Activated CD4-positive, alpha-beta T cell treated with anti-CD3 and anti-CD28 coated beads for 36 hours (primary cell): ENCODE data around the gene CELF2. TPM values are rescaled to one million over a fixed set of nuclear protein-coding genes. Genes with fewer than 3 reads are reported as not detected.

Source experiments
- ATAC-seq: fragments of 200-7000 bp; cut with Tn5 transposase; one replicate; pipeline ENCODE4 v1.10.0; 2021; ENCODE audit warnings: mild to moderate bottlenecking, moderate library complexity
- CTCF ChIA-PET: fragments of 350-600 bp; sonication (Branson Sonifier 250); formaldehyde crosslinking; loops from one replicate; lab custom pipeline; 2021; ENCODE audit warnings: antibody characterized with exemption; lab: Charles Lee
- POLR2A ChIA-PET: fragments of 350-600 bp; sonication (Branson Sonifier 250); formaldehyde crosslinking; loops from one replicate; lab custom pipeline; 2021; ENCODE audit warnings: antibody characterized with exemption, inconsistent platforms; lab: Charles Lee
- DNase-seq: peaks from one replicate; pipeline ENCODE4 v3.0.0-alpha.2; 2020
- H3K27ac Mint-ChIP-seq: one replicate; pipeline ENCODE4 v1.8.0; 2021; ENCODE audit warnings: mixed read lengths
- H3K27me3 Mint-ChIP-seq: one replicate; pipeline ENCODE4 v1.8.0; 2021; ENCODE audit warnings: mixed read lengths
- H3K36me3 Mint-ChIP-seq: one replicate; pipeline ENCODE4 v1.8.0; 2021; ENCODE audit warnings: low read depth, mixed read lengths
- H3K4me1 Mint-ChIP-seq: one replicate; pipeline ENCODE4 v1.8.0; 2021; ENCODE audit warnings: mixed read lengths
- H3K4me3 Mint-ChIP-seq: one replicate; pipeline ENCODE4 v1.8.0; 2021; ENCODE audit warnings: mild to moderate bottlenecking, moderate library complexity, mixed read lengths
- H3K9me3 Mint-ChIP-seq: one replicate; pipeline ENCODE4 v1.8.0; 2021; ENCODE audit warnings: low read depth, mixed read lengths
- intact Hi-C, 2 experiments: fragments of 100-400 bp; cut with DNase I in 1 of 2; cut with micrococcal nuclease in 1 of 2; formaldehyde crosslinking; loops; one replicate each; pipeline versions ENCODE4 v1.14.2 to v1.15.1; 2022 to 2024; cut with DNase I, micrococcal nuclease
- total RNA-seq, 2 experiments: library from RNA; stranded (reverse); gene quantifications; one replicate each; pipeline ENCODE4 v1.2.3, GENCODE V29; 2021

CELF2 gene
- total RNA-seq, 2 experiments from 2014 or later: 102 to 119 TPM

DNA sequence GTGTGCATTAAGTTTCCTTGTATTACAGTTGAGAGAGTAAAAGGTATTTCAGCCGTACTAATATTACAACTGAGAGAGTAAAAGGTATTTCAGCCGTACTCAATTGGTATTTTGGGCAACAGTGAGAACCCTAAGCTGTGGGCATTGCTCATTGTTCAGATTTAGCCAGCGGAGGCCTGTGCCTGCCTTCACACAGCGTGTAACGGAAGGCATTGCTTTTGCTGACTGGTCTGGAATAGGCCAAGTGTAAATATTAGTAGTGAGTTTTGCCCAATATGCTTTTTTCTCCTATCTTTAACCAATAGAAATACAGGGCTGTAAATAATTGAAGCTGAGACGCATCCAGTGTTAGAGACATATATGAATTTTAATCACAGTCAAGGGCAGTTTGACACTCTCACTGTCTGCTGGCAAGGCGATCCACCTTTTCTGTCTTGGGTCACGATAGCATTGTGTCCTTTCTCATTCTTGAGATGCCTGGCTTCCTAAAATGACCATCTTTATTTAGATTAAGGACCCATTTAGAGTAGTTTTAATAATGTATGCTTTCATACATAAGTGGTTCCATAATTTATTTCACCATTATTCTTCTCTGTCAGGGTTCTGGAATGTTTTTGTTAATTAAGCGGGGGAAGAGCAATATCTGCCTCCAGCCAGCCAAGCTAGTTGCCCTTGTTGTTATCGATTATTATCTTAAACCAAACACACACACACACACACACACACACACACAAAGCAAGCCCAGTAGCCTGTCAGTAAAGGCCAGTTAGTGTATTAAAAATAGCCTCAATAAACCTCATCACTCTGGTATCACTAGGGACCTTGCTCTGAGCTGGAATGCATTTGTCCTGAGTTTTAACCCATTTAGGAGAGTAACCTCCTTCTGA, 130.7 kb downstream of the CELF2 start:
- peaks cover 95% of the 10 kb centered on the region for H3K4me1 Mint-ChIP-seq
- POLR2A ChIA-PET: interaction anchor here (0.6 to 2.9 kb wide), 5 partner anchors 16 to 148 kb away, joined by 3 to 42 read pairs (median 5); no protein-coding TSS in a partner anchor
- CTCF ChIA-PET: interaction anchor here (0.7 to 3.0 kb wide), 4 partner anchors 13 to 122 kb away, joined by 3 to 26 read pairs (median 4); no protein-coding TSS in a partner anchor
- no peaks in the 10 kb centered on the region for H3K9me3 Mint-ChIP-seq
- DNase-seq (no peak), ATAC-seq (no peak)
- no peaks in the 10 kb centered on the region for H3K36me3 Mint-ChIP-seq
- intact Hi-C loops: loop anchor here in 1 of 2 experiments (5.0 kb wide), 1 partner anchor 131 kb away; the partner anchor contains the start of gene CELF2
- H3K27me3 Mint-ChIP-seq: no peaks in the 10 kb centered on the region
- peak overlapping the region; percentile 73 for H3K4me3 Mint-ChIP-seq
- peak overlapping the region; percentile 96 for H3K27ac Mint-ChIP-seq

DNA sequence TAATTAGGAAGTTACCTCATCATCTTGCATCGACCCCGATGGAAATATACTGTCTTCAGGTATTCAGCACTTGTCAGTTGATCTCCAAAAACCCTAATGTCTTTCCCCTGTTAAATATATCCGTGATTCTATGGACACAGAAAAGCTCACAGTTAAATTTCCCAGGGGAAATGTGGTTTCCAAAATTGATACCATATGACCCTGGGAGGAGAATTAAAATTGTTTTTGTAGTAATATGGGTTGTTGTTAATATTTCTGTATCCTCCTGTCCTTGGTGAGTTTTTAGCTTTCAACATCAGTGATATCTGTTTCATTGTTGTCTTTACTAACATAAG, 132.1 kb downstream of the CELF2 start:
- H3K4me1 Mint-ChIP-seq: peaks cover 97% of the 10 kb centered on the region
- peak overlapping the region; percentile 73 for H3K4me3 Mint-ChIP-seq
- H3K27ac Mint-ChIP-seq: peak overlapping the region; percentile 96
- intact Hi-C loops: loop anchor here (1.0 to 5.0 kb wide), 2 partner anchors 14 to 132 kb away; partner anchors contain the start of gene CELF2 (in 2 of the 2)
- POLR2A ChIA-PET: interaction anchor here (0.5 to 2.9 kb wide), 11 partner anchors 15 to 170 kb away, joined by 3 to 42 read pairs (median 4); no protein-coding TSS in a partner anchor
- no peaks in the 10 kb centered on the region for H3K36me3 Mint-ChIP-seq
- ATAC-seq: no peak
- CTCF ChIA-PET: interaction anchor here (0.7 to 3.0 kb wide), 13 partner anchors 15 to 121 kb away, joined by 3 to 26 read pairs (median 3); no protein-coding TSS in a partner anchor
- DNase-seq: no peak
- H3K27me3 Mint-ChIP-seq: no peaks in the 10 kb centered on the region
- H3K9me3 Mint-ChIP-seq: no peaks in the 10 kb centered on the region

DNA sequence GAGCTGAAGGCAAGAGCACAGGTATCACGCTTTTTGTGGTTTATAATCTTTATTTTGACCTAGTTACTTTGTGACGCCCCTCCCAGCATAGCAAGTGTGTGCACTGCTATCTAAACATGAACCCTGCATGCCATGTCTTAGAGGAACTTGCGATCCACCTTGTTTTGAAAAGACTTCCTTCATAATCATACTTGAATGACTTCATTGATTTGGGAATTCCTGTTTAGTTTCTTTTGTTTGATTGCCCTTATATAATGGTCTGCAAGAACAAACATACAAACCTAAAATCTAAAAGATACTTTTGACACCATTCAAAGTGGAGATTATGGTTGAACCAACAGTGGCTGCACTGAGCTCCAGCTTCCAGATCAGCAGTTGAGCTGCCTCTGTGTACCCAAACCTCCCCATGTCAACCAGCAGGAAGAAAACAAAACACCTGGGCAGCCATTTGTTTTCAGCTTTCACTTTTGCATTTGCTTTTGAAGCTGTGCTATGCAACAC, 132.6 kb downstream of the CELF2 start:
- ChIA-PET POLR2A (interaction anchor here (0.6 to 2.9 kb wide), 8 partner anchors 14 to 170 kb away, joined by 3 to 42 read pairs (median 4); no protein-coding TSS in a partner anchor), CTCF (interaction anchor here (0.6 to 3.0 kb wide), 12 partner anchors 14 to 460 kb away, joined by 3 to 26 read pairs (median 4); no protein-coding TSS in a partner anchor)
- H3K4me1 Mint-ChIP-seq: peaks cover 97% of the 10 kb centered on the region
- peak overlapping the region; percentile 73 for H3K4me3 Mint-ChIP-seq
- H3K9me3 Mint-ChIP-seq: no peaks in the 10 kb centered on the region
- H3K27ac Mint-ChIP-seq: peak overlapping the region; percentile 96
- intact Hi-C loops: loop anchor here (1.0 to 5.0 kb wide), 2 partner anchors 13 to 133 kb away; partner anchors contain the start of gene CELF2 (in 1 of the 2)
- DNase-seq (no peak), ATAC-seq (peak; percentile 21)
- no peaks in the 10 kb centered on the region for H3K27me3 Mint-ChIP-seq
- H3K36me3 Mint-ChIP-seq: no peaks in the 10 kb centered on the region

DNA sequence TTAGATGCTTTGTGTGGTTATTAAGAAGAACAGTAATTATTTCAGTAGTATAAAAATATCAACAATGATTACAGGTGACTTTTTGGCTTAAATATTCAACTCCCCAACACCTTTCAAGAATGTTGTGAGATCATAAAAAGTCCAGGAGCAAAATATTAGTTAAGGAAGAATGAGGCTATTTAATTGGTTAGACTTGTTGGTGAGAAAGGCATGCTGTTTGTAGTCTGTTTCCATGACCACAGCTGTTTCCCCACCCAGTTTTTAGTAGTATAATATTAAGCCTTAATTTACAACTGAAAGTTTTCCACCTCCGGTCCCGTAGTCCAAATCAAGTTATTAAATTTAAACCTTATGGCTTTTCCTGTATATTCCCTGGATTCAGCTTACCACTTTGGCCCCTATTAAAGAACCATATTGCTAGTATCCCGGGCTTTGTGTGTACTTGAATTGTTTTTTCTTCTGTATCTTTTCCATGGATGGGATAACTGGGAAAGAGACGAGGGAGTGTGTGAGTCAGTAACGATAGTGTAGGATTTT, 133.3 kb downstream of the CELF2 start:
- peak overlapping the region; percentile 73 for H3K4me3 Mint-ChIP-seq
- no peaks in the 10 kb centered on the region for H3K36me3 Mint-ChIP-seq
- ChIA-PET POLR2A (interaction anchor here (0.8 to 2.9 kb wide), 5 partner anchors 14 to 169 kb away, joined by 3 to 42 read pairs (median 4); no protein-coding TSS in a partner anchor), CTCF (interaction anchor here (0.6 to 3.0 kb wide), 7 partner anchors 9 to 461 kb away, joined by 4 to 26 read pairs (median 5); no protein-coding TSS in a partner anchor)
- no peaks in the 10 kb centered on the region for H3K27me3 Mint-ChIP-seq
- H3K9me3 Mint-ChIP-seq: no peaks in the 10 kb centered on the region
- intact Hi-C loops: loop anchor here (1.0 to 5.0 kb wide), 2 partner anchors 12 to 134 kb away; partner anchors contain the start of gene CELF2 (in 1 of the 2)
- peak overlapping the region; percentile 96 for H3K27ac Mint-ChIP-seq
- ATAC-seq (no peak), DNase-seq (no peak)
- peaks cover 96% of the 10 kb centered on the region for H3K4me1 Mint-ChIP-seq

DNA sequence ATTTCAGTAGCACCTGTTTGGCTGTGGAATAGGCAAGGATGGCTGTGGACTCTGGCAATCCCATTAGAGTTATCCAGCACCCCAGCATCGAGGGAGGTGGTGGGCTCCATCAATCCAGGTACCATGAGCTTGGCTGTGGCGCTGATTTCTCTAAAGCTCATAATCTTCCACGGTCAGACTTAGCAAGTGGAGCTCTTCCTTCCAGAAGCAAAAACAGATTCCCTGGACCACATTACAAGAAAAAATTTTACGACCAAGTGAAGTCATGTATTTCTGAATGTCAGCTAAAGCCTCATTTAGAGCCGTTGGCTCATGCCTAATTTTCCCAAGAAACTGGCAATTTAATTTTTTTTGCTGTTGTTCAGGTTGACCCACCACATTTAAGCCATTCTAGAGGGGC, 135.1 kb downstream of the CELF2 start:
- Mint-ChIP-seq H3K27me3 (no peaks in the 10 kb centered on the region), H3K27ac (peak overlapping the region; percentile 24), H3K36me3 (no peaks in the 10 kb centered on the region), H3K4me1 (peaks cover 95% of the 10 kb centered on the region), H3K9me3 (no peaks in the 10 kb centered on the region), H3K4me3 (no peak overlapping the region)
- no peak for DNase-seq
- CTCF ChIA-PET: interaction anchor here (0.6 to 1.3 kb wide), 5 partner anchors 11 to 505 kb away, joined by 3 to 4 read pairs (median 3); no protein-coding TSS in a partner anchor
- ATAC-seq: no peak
- POLR2A ChIA-PET: interaction anchor here (1.3 kb wide), 1 partner anchor 12 kb away, joined by 5 read pairs; no protein-coding TSS in a partner anchor
- intact Hi-C loops: loop anchor here in 1 of 2 experiments (5.0 kb wide), 1 partner anchor 136 kb away; the partner anchor contains the start of gene CELF2

DNA sequence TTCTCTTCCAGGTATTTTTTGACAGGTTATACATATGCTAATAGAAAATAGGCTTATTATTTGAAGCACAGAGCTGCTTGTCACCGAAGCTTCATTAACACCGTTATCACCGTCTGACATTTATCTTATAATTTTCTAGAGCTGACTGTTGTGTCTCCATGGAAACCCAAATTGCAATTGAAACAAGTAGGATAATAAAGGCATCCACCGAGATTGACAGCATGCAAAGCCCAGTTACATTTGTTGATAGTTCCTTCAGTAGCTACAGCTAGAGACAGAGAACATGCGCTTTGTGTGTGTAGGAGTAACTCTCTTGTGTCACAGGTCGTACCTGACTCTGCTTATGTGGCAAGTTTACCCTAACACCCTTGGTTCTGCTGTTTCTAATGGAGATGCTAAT, 135.6 kb downstream of the CELF2 start:
- Mint-ChIP-seq H3K36me3 (no peaks in the 10 kb centered on the region), H3K27ac (no peak overlapping the region), H3K27me3 (no peaks in the 10 kb centered on the region), H3K4me1 (peaks cover 95% of the 10 kb centered on the region), H3K4me3 (no peak overlapping the region), H3K9me3 (no peaks in the 10 kb centered on the region)
- CTCF ChIA-PET: interaction anchor here (0.6 to 1.3 kb wide), 5 partner anchors 11 to 504 kb away, joined by 3 to 4 read pairs (median 3); no protein-coding TSS in a partner anchor
- intact Hi-C loops: loop anchor here in 1 of 2 experiments (5.0 kb wide), 1 partner anchor 136 kb away; the partner anchor contains the start of gene CELF2
- DNase-seq (no peak), ATAC-seq (no peak)
- POLR2A ChIA-PET: interaction anchor here (1.3 kb wide), 1 partner anchor 11 kb away, joined by 5 read pairs; no protein-coding TSS in a partner anchor

DNA sequence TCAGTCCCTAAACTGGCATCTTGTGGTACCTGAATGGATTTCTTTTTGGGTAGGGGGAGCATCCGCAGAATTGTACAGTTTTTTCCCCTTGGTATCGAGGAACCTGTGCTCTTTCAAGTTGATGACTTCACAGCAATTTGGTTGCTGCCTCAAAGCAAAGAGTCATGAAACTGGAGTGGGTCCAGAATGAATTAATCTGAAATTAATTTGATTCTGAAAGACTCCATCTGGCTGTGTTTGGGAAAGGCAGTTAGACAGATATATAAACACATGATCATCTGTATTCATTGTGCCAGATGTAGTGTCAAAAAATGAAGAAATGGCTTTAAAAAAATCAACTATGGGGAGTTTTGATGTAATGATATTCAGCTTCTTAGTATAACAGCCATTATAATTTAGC, 136.1 kb downstream of the CELF2 start:
- H3K4me1 Mint-ChIP-seq: peaks cover 95% of the 10 kb centered on the region
- H3K9me3 Mint-ChIP-seq: no peaks in the 10 kb centered on the region
- ChIA-PET POLR2A (interaction anchor here (1.3 kb wide), 1 partner anchor 11 kb away, joined by 5 read pairs; no protein-coding TSS in a partner anchor), CTCF (interaction anchor here (1.3 kb wide), 1 partner anchor 12 kb away, joined by 3 read pairs; no protein-coding TSS in a partner anchor)
- intact Hi-C loops: loop anchor here in 1 of 2 experiments (5.0 kb wide), 1 partner anchor 136 kb away; the partner anchor contains the start of gene CELF2
- peak overlapping the region; percentile 9 for H3K4me3 Mint-ChIP-seq
- ATAC-seq (no peak), DNase-seq (no peak)
- H3K27me3 Mint-ChIP-seq: no peaks in the 10 kb centered on the region
- H3K36me3 Mint-ChIP-seq: no peaks in the 10 kb centered on the region
- peak overlapping the region; percentile 51 for H3K27ac Mint-ChIP-seq

DNA sequence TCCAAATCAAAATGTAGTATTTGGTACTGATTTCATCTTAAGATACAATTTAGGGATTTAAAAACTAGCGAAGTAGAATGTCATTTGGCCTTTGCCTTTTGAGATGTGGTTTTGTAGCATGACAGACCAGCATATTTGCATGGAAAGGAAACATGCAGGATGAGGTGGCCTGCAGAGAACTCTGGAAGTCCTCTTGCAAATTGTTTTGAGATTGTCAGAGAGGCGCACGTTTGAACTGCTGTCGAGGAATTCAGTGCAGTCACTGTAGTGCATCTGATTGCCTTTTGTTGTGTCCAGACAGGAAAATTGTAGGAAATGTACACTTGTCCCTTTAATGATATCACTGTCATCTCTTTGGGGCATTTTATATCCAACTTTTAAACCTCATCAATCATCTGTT, 136.7 kb downstream of the CELF2 start:
- intact Hi-C loops: loop anchor here in 1 of 2 experiments (5.0 kb wide), 1 partner anchor 137 kb away; the partner anchor contains the start of gene CELF2

GRCh38 chr10:11154849-11155498, 137.3 kb downstream of the CELF2 start:
- ATAC-seq: no peak
- peak overlapping the region; percentile 66 for H3K27ac Mint-ChIP-seq
- no peak overlapping the region for H3K4me3 Mint-ChIP-seq
- no peak for DNase-seq
- intact Hi-C loops: loop anchor here in 1 of 2 experiments (5.0 kb wide), 1 partner anchor 138 kb away; the partner anchor contains the start of gene CELF2
- CTCF ChIA-PET: interaction anchor here (0.8 to 0.9 kb wide), 2 partner anchors 23 to 25 kb away, joined by 3 to 4 read pairs; no protein-coding TSS in a partner anchor
- H3K4me1 Mint-ChIP-seq: peaks cover 91% of the 10 kb centered on the region
- no peaks in the 10 kb centered on the region for H3K36me3 Mint-ChIP-seq
- H3K27me3 Mint-ChIP-seq: no peaks in the 10 kb centered on the region
- H3K9me3 Mint-ChIP-seq: no peaks in the 10 kb centered on the region
- POLR2A ChIA-PET: no interaction called here

More for the DNA sequence above, 136.7 kb downstream of the CELF2 start:
- no peaks in the 10 kb centered on the region for H3K27me3 Mint-ChIP-seq
- no peaks in the 10 kb centered on the region for H3K9me3 Mint-ChIP-seq
- peaks cover 93% of the 10 kb centered on the region for H3K4me1 Mint-ChIP-seq
- peak overlapping the region; percentile 66 for H3K27ac Mint-ChIP-seq
- peak overlapping the region; percentile 9 for H3K4me3 Mint-ChIP-seq
- POLR2A ChIA-PET: no interaction called here
- ATAC-seq (no peak), DNase-seq (no peak)
- no peaks in the 10 kb centered on the region for H3K36me3 Mint-ChIP-seq
- CTCF ChIA-PET: no interaction called here

DNA sequence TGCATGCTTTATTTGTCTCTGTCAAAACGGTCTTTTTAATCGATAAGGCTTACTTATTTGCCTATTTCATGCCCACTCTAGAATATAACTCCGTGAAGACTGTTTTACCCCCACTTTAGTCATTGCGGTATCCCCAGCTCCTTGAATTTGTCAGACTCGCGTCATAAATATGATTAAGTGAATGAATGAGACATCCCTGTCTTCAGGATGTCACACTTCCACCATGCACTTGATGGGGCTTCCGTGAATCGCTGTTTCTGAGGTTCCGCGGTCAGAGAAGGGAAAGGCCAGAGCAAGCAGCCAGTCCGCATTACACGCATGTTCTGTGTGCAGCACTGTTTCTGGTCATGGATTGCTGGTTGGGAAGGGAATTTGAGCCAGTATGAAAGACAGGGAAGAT, 138.8 kb downstream of the CELF2 start:
- ATAC-seq: peak; percentile 21
- Mint-ChIP-seq H3K9me3 (no peaks in the 10 kb centered on the region), H3K36me3 (no peaks in the 10 kb centered on the region), H3K4me3 (no peak overlapping the region), H3K27ac (no peak overlapping the region), H3K4me1 (peaks cover 88% of the 10 kb centered on the region), H3K27me3 (no peaks in the 10 kb centered on the region)
- ChIA-PET CTCF (interaction anchor here (0.8 kb wide), 1 partner anchor 202 kb away, joined by 3 read pairs; no protein-coding TSS in a partner anchor), POLR2A (no interaction called here)
- DNase-seq: no peak
- intact Hi-C loops: no loop called here
